ENCODE results near the gene DDX4. TPM values are rescaled to one million over a fixed set of nuclear protein-coding genes. Genes with fewer than 3 reads are reported as not detected.

DDX4 gene
- total RNA-seq, 2 experiments from 2014 or later = not detected

DNA sequence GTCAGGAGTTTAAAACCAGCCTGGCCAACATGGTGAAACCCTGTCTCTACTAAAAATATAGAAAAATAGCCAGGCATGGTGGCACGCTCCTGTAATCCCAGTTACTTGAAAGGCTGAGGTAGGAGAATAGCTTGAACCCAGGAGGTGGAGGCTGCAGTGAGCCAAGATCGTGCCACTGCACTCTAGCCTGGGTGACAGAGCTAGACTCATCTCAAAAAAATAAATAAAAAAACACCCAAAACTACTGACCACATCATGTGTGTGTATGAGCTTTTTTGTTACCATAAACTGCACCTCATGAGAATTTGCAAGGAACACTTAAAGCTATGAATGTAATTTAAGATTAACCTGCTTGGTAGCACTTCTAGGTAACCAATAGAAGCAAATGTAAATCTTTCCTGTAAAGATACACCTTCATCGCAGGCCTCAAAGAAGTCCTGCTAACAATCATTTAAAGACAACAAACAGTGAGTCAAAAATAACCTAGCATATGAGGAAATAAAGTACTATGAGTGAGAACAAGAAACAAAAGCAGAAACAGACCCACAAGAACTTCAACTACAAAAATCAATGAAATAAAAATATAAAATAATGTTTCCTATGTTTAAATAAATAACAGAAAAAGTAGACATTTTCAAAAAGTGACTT, 38.7 kb upstream of the DDX4 start:
- intact Hi-C loops (cut with micrococcal nuclease; ENCODE audit: unreplicated experiment) = no loop called here
- TF ChIP-seq, protein P1, sequence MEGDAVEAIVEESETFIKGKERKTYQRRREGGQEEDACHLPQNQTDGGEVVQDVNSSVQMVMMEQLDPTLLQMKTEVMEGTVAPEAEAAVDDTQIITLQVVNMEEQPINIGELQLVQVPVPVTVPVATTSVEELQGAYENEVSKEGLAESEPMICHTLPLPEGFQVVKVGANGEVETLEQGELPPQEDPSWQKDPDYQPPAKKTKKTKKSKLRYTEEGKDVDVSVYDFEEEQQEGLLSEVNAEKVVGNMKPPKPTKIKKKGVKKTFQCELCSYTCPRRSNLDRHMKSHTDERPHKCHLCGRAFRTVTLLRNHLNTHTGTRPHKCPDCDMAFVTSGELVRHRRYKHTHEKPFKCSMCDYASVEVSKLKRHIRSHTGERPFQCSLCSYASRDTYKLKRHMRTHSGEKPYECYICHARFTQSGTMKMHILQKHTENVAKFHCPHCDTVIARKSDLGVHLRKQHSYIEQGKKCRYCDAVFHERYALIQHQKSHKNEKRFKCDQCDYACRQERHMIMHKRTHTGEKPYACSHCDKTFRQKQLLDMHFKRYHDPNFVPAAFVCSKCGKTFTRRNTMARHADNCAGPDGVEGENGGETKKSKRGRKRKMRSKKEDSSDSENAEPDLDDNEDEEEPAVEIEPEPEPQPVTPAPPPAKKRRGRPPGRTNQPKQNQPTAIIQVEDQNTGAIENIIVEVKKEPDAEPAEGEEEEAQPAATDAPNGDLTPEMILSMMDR (conservative IDR thresholded peaks at IDR 0.05; ENCODE audit: low read length) = no peak
- no peak for TF ChIP-seq EZH2phosphoT487 (IDR thresholded peaks at IDR 0.05; ENCODE audit: borderline replicate concordance, low read depth, low read length)
- H3K79me2 ChIP-seq (ENCODE audit: insufficient read depth, low read depth, low read length) = peaks cover 5% of the 10 kb centered on the region; the same call in 1 of the 2 replicates
- no peak overlapping the region for H3K27ac ChIP-seq (ENCODE audit: low read depth, low read length, poor library complexity, severe bottlenecking)
- peaks cover 34% of the 10 kb centered on the region for H3K36me3 ChIP-seq (ENCODE audit: insufficient read depth, low read length)
- no peak overlapping the region for H3K4me2 ChIP-seq (ENCODE audit: low read length)
- H3K9me3 ChIP-seq (ENCODE audit: low read length) = no peaks in the 10 kb centered on the region; the same call in 1 of the 2 replicates
- H2AFZ ChIP-seq (ENCODE audit: low read length) = no peak overlapping the region
- peaks cover 11% of the 10 kb centered on the region for H3K4me1 ChIP-seq (ENCODE audit: insufficient read depth, low read length, poor library complexity, severe bottlenecking)
- POLR2A ChIA-PET = interaction anchor here (0.5 to 0.7 kb wide), 4 partner anchors 13 to 400 kb away, joined by 3 to 4 read pairs (median 4); no protein-coding TSS in a partner anchor
- no peaks in the 10 kb centered on the region for H3K9me2 ChIP-seq (ENCODE audit: insufficient read depth, low read length)
- CTCF ChIA-PET (ENCODE audit: unreplicated experiment) = no interaction called here
- no peak for DNase-seq (ENCODE audit: low spot score)
- no TSS peak for BruUV-seq (replicated peaks)
- H3K4me3 ChIP-seq (ENCODE audit: low read depth, low read length, poor library complexity, severe bottlenecking) = no peak overlapping the region
- H4K20me1 ChIP-seq (ENCODE audit: insufficient read depth, low read length) = no peaks in the 10 kb centered on the region

DNA sequence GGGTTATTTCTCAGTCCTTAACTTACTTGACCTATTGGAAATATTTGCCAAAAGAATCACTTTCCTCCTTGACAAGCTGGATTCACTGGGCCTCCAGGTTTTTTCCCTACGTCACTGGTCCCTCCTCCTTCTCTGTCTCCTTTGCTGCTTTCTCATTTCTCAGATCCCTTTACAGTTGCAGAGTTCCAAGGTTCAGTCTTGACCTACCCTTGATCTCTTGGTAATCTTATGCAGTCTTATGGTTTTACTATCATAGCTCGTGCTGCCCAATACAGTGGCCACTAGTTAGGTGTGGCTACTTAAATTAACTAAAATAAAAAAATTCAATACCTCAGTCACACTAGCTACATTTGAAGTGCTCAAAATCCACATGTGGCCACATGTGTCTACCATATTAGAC, 37.1 kb upstream of the DDX4 start:
- no peak overlapping the region for H3K4me2 ChIP-seq (ENCODE audit: low read length)
- intact Hi-C loops (cut with micrococcal nuclease; ENCODE audit: unreplicated experiment) = no loop called here
- CTCF ChIA-PET (ENCODE audit: unreplicated experiment) = no interaction called here
- POLR2A ChIA-PET = interaction anchor here (0.6 kb wide), 2 partner anchors 243 to 993 kb away, joined by 3 read pairs; no protein-coding TSS in a partner anchor
- DNase-seq (ENCODE audit: low spot score) = no peak
- H3K36me3 ChIP-seq (ENCODE audit: insufficient read depth, low read length) = peaks cover 38% of the 10 kb centered on the region
- no peak overlapping the region for H3K27ac ChIP-seq (ENCODE audit: low read depth, low read length, poor library complexity, severe bottlenecking)
- no peak overlapping the region for H2AFZ ChIP-seq (ENCODE audit: low read length)
- no peaks in the 10 kb centered on the region for H4K20me1 ChIP-seq (ENCODE audit: insufficient read depth, low read length)
- peaks cover 5% of the 10 kb centered on the region; the same call in 1 of the 2 replicates for H3K79me2 ChIP-seq (ENCODE audit: insufficient read depth, low read depth, low read length)
- H3K9me3 ChIP-seq (ENCODE audit: low read length) = no peaks in the 10 kb centered on the region; the same call in 1 of the 2 replicates
- TF ChIP-seq, protein P1 (conservative IDR thresholded peaks at IDR 0.05; ENCODE audit: low read length) = no peak
- no peak for TF ChIP-seq EZH2phosphoT487 (IDR thresholded peaks at IDR 0.05; ENCODE audit: borderline replicate concordance, low read depth, low read length)
- H3K4me3 ChIP-seq (ENCODE audit: low read depth, low read length, poor library complexity, severe bottlenecking) = no peak overlapping the region
- no peaks in the 10 kb centered on the region for H3K9me2 ChIP-seq (ENCODE audit: insufficient read depth, low read length)
- H3K4me1 ChIP-seq (ENCODE audit: insufficient read depth, low read length, poor library complexity, severe bottlenecking) = peaks cover 11% of the 10 kb centered on the region
- BruUV-seq (replicated peaks) = TSS peak; percentile 20

All from OCI-LY7 (cell line).